GM23338 (cell line): Measurements from ENCODE around the gene RHOF. TPM values are rescaled to one million over a fixed set of nuclear protein-coding genes. Genes with fewer than 3 reads are reported as not detected.

Source experiments
- ATAC-seq: fragments of 200-7000 bp; cut with Tn5 transposase; 3 replicates; pipeline ENCODE4 v1.9.1; 2020
- DNase-seq: peaks from one replicate; pipeline ENCODE4 v3.0.0-alpha.2; 2015; ENCODE audit warnings: low spot score
- H2AFZ ChIP-seq: fragments of 200-600 bp; sonication (generic); 2 replicates; pipeline ENCODE4 v1.8.0; 2016; ENCODE audit warnings: antibody characterized with exemption, mild to moderate bottlenecking, moderate library complexity
- H3F3A ChIP-seq: fragments of 200-600 bp; sonication (generic); replicated peaks from 2 replicates; pipeline ENCODE4 v1.8.0; 2017; ENCODE audit warnings: antibody characterized with exemption, mixed run types, low read depth
- H3K27ac ChIP-seq: fragments of 200-600 bp; sonication (generic); 2 replicates; pipeline ENCODE4 v1.6.1; 2016; ENCODE audit warnings: low read depth
- H3K27me3 ChIP-seq: fragments of 200-600 bp; sonication (generic); 2 replicates; pipeline ENCODE4 v1.8.0; 2016; ENCODE audit warnings: mild to moderate bottlenecking, mixed run types, moderate library complexity; ENCODE audit not compliant: insufficient read depth
- H3K36me3 ChIP-seq: fragments of 200-600 bp; sonication (generic); 2 replicates; pipeline ENCODE4 v1.8.0; 2016; ENCODE audit warnings: mild to moderate bottlenecking; ENCODE audit not compliant: insufficient read depth
- H3K4me1 ChIP-seq: fragments of 200-600 bp; sonication (generic); 2 replicates; pipeline ENCODE4 v1.8.0; 2016; ENCODE audit warnings: mild to moderate bottlenecking, moderate library complexity; ENCODE audit not compliant: insufficient read depth
- H3K4me2 ChIP-seq: fragments of 200-600 bp; sonication (generic); 2 replicates; pipeline ENCODE4 v1.7.1; 2017; ENCODE audit warnings: mixed run types
- H3K4me3 ChIP-seq: fragments of 200-600 bp; sonication (generic); 2 replicates; pipeline ENCODE4 v1.6.1; 2016; ENCODE audit warnings: mixed run types
- H3K79me2 ChIP-seq: fragments of 200-600 bp; sonication (generic); replicated peaks from 2 replicates; pipeline ENCODE4 v1.8.0; 2017; ENCODE audit warnings: mild to moderate bottlenecking; ENCODE audit not compliant: insufficient read depth
- H3K9me2 ChIP-seq: fragments of 200-600 bp; sonication (generic); 2 replicates; pipeline ENCODE4 v1.8.0; 2017; ENCODE audit not compliant: insufficient read depth
- H4K20me1 ChIP-seq: fragments of 200-600 bp; sonication (generic); replicated peaks from 2 replicates; pipeline ENCODE4 v1.8.0; 2017; ENCODE audit warnings: mild to moderate bottlenecking; ENCODE audit not compliant: insufficient read depth
- H3K27ac Mint-ChIP-seq: 2 replicates; pipeline ENCODE4 v1.8.0; 2020; ENCODE audit warnings: inconsistent platforms, mild to moderate bottlenecking, moderate library complexity, mixed read lengths
- H3K27me3 Mint-ChIP-seq: 3 replicates; pipeline ENCODE4 v1.8.0; 2022; ENCODE audit warnings: low read depth, mild to moderate bottlenecking, moderate library complexity, mixed read lengths, inconsistent platforms; ENCODE audit not compliant: insufficient read depth, poor library complexity
- H3K36me3 Mint-ChIP-seq: 3 replicates; pipeline ENCODE4 v1.8.0; 2021; ENCODE audit warnings: low read depth, mild to moderate bottlenecking, inconsistent platforms, moderate library complexity, mixed read lengths
- H3K4me1 Mint-ChIP-seq: 3 replicates; pipeline ENCODE4 v1.8.0; 2020; ENCODE audit warnings: mild to moderate bottlenecking, inconsistent platforms, mixed read lengths
- H3K4me3 Mint-ChIP-seq: 3 replicates; pipeline ENCODE4 v1.8.0; 2021; ENCODE audit warnings: moderate library complexity, mild to moderate bottlenecking, inconsistent platforms, mixed read lengths
- H3K9me3 Mint-ChIP-seq: 3 replicates; pipeline ENCODE4 v1.8.0; 2020; ENCODE audit warnings: moderate library complexity, mild to moderate bottlenecking, inconsistent platforms, mixed read lengths
- EZH2 ChIP-seq: fragments of 200-600 bp; sonication (generic); IDR thresholded peaks from one replicate; pipeline ENCODE4 v1.8.0; 2017; ENCODE audit warnings: antibody characterized with exemption, mild to moderate bottlenecking, low read depth; ENCODE audit not compliant: unreplicated experiment
- POLR2AphosphoS5 ChIP-seq: IDR thresholded peaks from 2 replicates; pipeline ENCODE4 v1.6.1; 2016; ENCODE audit warnings: antibody characterized with exemption, low read depth
- polyA plus RNA-seq: library from polyadenylated mRNA; unstranded; fragments of >200 nt; fragmentation: Nextera tagmentation; extraction: Ambion mirVana; gene quantifications from 2 replicates; pipeline ENCODE4 v1.2.1, GENCODE V29; 2016
- total RNA-seq: library from RNA; depleted of rRNA; stranded (reverse); fragments of >200 nt; shearing (Covaris generic); gene quantifications from 2 replicates; pipeline ENCODE4 v1.2.3, GENCODE V29; 2014
- TF ChIP-seq, protein P1 (sequence below): IDR thresholded peaks from 2 replicates; pipeline ENCODE4 v1.6.1; 2016; ENCODE audit warnings: antibody characterized with exemption
- TF ChIP-seq, protein P2 (sequence below), 2 experiments: fragments of 200-600 bp in 1 of 2; sonication (generic) in 1 of 2; conservative IDR thresholded peaks; 2 replicates each; pipeline versions ENCODE4 v1.5.1 to v1.6.1; 2016 to 2017; ENCODE audit warnings: antibody characterized with exemption in 2 of 2, low read depth in 2 of 2, mild to moderate bottlenecking in 2 of 2, moderate library complexity in 1 of 2
- TF ChIP-seq, protein P3 (sequence below): fragments of 250-450 bp; sonication (Bioruptor Pico); IDR thresholded peaks from 2 replicates; pipeline ENCODE4 v1.5.0; 2020; ENCODE audit warnings: mild to moderate bottlenecking, moderate library complexity
- TF ChIP-seq, protein P4 (sequence below): IDR thresholded peaks from one replicate; pipeline ENCODE4 v1.6.1; 2018; ENCODE audit warnings: antibody characterized with exemption; ENCODE audit not compliant: unreplicated experiment

Gene RHOF
- total and polyA plus RNA-seq, 2 experiments from 2014 or later, result 10.5 to 53.4 TPM

DNA sequence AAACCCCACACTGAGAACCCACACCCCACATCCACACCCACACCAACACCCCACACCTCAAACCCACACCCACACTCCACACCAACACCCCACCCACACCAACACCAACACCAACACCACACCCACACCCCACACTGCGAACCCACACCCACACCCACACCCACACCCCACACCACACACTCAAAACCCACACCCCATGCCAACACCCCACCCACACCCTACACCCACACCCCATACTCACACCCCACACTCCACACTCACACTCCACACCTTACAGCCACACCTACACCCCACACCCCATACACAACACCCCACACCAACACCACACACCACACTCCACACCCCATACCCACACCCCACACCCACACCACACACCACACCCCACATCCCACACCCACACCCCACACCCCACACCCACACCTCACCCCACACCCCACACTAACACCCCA is 43.0 kb downstream of the RHOF start:
- ATAC-seq (no peak), DNase-seq (no peak)
- H3K4me3 ChIP-seq, result no peak overlapping the region
- Mint-ChIP-seq H3K4me1 (no peaks in the 10 kb centered on the region), H3K27ac (no peak overlapping the region), H3K4me3 (no peak overlapping the region), H3K36me3 (peaks cover 16% of the 10 kb centered on the region), H3K27me3 (no peaks in the 10 kb centered on the region), H3K9me3 (no peaks in the 10 kb centered on the region)
- no peak overlapping the region for H2AFZ ChIP-seq
- TF ChIP-seq, protein P1, sequence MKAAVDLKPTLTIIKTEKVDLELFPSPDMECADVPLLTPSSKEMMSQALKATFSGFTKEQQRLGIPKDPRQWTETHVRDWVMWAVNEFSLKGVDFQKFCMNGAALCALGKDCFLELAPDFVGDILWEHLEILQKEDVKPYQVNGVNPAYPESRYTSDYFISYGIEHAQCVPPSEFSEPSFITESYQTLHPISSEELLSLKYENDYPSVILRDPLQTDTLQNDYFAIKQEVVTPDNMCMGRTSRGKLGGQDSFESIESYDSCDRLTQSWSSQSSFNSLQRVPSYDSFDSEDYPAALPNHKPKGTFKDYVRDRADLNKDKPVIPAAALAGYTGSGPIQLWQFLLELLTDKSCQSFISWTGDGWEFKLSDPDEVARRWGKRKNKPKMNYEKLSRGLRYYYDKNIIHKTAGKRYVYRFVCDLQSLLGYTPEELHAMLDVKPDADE, result no peak
- TF ChIP-seq, protein P2, sequence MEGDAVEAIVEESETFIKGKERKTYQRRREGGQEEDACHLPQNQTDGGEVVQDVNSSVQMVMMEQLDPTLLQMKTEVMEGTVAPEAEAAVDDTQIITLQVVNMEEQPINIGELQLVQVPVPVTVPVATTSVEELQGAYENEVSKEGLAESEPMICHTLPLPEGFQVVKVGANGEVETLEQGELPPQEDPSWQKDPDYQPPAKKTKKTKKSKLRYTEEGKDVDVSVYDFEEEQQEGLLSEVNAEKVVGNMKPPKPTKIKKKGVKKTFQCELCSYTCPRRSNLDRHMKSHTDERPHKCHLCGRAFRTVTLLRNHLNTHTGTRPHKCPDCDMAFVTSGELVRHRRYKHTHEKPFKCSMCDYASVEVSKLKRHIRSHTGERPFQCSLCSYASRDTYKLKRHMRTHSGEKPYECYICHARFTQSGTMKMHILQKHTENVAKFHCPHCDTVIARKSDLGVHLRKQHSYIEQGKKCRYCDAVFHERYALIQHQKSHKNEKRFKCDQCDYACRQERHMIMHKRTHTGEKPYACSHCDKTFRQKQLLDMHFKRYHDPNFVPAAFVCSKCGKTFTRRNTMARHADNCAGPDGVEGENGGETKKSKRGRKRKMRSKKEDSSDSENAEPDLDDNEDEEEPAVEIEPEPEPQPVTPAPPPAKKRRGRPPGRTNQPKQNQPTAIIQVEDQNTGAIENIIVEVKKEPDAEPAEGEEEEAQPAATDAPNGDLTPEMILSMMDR (conservative IDR thresholded peaks at IDR 0.05; ENCODE audit: low read depth in 2 of 2), result no peak
- H3K27ac ChIP-seq, result no peak overlapping the region
- H3K4me1 ChIP-seq, result no peaks in the 10 kb centered on the region
- no peaks in the 10 kb centered on the region for H4K20me1 ChIP-seq
- no peaks in the 10 kb centered on the region; the same call in 1 of the 2 replicates for H3K9me2 ChIP-seq
- no peaks in the 10 kb centered on the region for H3K27me3 ChIP-seq
- peaks cover 13% of the 10 kb centered on the region; the same call in 1 of the 2 replicates for H3F3A ChIP-seq
- H3K36me3 ChIP-seq, result no peaks in the 10 kb centered on the region; the same call in 1 of the 2 replicates
- H3K79me2 ChIP-seq, result peaks cover 8% of the 10 kb centered on the region; the same call in 1 of the 2 replicates
- no peak overlapping the region for H3K4me2 ChIP-seq

DNA sequence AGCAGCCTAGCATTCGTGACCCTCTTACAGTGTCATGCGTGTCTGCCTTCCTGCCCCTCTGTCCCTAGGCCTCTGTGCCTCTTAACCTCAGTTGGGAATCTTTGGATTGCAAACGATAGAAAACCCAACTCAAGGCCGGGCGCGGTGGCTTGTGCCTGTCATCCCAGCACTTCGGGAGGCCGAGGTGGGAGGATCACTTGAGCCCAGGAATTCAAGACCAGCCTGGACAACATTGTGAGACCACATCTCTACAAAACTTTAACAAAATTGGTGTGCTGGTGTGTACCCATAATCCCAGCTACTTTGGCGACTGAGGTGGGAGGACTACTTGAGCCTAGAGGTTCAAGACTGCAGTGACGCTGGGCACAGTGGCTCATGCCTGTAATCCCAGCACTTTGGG is 44.2 kb downstream of the RHOF start:
- Histone ChIP-seq H4K20me1 (no peaks in the 10 kb centered on the region), H2AFZ (no peak overlapping the region), H3K4me2 (no peak overlapping the region), H3K4me1 (no peaks in the 10 kb centered on the region), H3K4me3 (no peak overlapping the region), H3F3A (peaks cover 13% of the 10 kb centered on the region; the same call in 1 of the 2 replicates), H3K9me2 (no peaks in the 10 kb centered on the region; the same call in 1 of the 2 replicates), H3K27ac (peak overlapping the region; percentile 76; the same call in 1 of the 2 replicates), H3K79me2 (peaks cover 8% of the 10 kb centered on the region; the same call in 1 of the 2 replicates), H3K27me3 (no peaks in the 10 kb centered on the region), H3K36me3 (no peaks in the 10 kb centered on the region; the same call in 1 of the 2 replicates)
- H3K4me3 Mint-ChIP-seq, result no peak overlapping the region
- no peak for ATAC-seq
- no peaks in the 10 kb centered on the region for H3K4me1 Mint-ChIP-seq
- peak overlapping the region; percentile 53 for H3K27ac Mint-ChIP-seq
- no peak for DNase-seq
- H3K9me3 Mint-ChIP-seq, result no peaks in the 10 kb centered on the region
- peaks cover 18% of the 10 kb centered on the region for H3K36me3 Mint-ChIP-seq
- H3K27me3 Mint-ChIP-seq, result no peaks in the 10 kb centered on the region
- TF ChIP-seq, protein P3, sequence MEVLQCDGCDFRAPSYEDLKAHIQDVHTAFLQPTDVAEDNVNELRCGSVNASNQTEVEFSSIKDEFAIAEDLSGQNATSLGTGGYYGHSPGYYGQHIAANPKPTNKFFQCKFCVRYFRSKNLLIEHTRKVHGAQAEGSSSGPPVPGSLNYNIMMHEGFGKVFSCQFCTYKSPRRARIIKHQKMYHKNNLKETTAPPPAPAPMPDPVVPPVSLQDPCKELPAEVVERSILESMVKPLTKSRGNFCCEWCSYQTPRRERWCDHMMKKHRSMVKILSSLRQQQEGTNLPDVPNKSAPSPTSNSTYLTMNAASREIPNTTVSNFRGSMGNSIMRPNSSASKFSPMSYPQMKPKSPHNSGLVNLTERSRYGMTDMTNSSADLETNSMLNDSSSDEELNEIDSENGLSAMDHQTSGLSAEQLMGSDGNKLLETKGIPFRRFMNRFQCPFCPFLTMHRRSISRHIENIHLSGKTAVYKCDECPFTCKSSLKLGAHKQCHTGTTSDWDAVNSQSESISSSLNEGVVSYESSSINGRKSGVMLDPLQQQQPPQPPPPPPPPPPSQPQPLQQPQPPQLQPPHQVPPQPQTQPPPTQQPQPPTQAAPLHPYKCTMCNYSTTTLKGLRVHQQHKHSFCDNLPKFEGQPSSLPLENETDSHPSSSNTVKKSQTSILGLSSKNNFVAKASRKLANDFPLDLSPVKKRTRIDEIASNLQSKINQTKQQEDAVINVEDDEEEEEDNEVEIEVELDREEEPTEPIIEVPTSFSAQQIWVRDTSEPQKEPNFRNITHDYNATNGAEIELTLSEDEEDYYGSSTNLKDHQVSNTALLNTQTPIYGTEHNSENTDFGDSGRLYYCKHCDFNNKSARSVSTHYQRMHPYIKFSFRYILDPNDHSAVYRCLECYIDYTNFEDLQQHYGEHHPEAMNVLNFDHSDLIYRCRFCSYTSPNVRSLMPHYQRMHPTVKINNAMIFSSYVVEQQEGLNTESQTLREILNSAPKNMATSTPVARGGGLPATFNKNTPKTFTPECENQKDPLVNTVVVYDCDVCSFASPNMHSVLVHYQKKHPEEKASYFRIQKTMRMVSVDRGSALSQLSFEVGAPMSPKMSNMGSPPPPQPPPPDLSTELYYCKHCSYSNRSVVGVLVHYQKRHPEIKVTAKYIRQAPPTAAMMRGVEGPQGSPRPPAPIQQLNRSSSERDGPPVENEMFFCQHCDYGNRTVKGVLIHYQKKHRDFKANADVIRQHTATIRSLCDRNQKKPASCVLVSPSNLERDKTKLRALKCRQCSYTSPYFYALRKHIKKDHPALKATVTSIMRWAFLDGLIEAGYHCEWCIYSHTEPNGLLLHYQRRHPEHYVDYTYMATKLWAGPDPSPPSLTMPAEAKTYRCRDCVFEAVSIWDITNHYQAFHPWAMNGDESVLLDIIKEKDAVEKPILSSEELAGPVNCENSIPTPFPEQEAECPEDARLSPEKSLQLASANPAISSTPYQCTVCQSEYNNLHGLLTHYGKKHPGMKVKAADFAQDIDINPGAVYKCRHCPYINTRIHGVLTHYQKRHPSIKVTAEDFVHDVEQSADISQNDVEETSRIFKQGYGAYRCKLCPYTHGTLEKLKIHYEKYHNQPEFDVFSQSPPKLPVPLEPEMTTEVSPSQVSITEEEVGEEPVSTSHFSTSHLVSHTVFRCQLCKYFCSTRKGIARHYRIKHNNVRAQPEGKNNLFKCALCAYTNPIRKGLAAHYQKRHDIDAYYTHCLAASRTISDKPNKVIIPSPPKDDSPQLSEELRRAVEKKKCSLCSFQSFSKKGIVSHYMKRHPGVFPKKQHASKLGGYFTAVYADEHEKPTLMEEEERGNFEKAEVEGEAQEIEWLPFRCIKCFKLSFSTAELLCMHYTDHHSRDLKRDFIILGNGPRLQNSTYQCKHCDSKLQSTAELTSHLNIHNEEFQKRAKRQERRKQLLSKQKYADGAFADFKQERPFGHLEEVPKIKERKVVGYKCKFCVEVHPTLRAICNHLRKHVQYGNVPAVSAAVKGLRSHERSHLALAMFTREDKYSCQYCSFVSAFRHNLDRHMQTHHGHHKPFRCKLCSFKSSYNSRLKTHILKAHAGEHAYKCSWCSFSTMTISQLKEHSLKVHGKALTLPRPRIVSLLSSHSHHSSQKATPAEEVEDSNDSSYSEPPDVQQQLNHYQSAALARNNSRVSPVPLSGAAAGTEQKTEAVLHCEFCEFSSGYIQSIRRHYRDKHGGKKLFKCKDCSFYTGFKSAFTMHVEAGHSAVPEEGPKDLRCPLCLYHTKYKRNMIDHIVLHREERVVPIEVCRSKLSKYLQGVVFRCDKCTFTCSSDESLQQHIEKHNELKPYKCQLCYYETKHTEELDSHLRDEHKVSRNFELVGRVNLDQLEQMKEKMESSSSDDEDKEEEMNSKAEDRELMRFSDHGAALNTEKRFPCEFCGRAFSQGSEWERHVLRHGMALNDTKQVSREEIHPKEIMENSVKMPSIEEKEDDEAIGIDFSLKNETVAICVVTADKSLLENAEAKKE (CRISPR knock-in tag), result no peak
- TF ChIP-seq POLR2AphosphoS5 (no peak), EZH2 (no peak)
- TF ChIP-seq, protein P1, result no peak
- TF ChIP-seq, protein P4, sequence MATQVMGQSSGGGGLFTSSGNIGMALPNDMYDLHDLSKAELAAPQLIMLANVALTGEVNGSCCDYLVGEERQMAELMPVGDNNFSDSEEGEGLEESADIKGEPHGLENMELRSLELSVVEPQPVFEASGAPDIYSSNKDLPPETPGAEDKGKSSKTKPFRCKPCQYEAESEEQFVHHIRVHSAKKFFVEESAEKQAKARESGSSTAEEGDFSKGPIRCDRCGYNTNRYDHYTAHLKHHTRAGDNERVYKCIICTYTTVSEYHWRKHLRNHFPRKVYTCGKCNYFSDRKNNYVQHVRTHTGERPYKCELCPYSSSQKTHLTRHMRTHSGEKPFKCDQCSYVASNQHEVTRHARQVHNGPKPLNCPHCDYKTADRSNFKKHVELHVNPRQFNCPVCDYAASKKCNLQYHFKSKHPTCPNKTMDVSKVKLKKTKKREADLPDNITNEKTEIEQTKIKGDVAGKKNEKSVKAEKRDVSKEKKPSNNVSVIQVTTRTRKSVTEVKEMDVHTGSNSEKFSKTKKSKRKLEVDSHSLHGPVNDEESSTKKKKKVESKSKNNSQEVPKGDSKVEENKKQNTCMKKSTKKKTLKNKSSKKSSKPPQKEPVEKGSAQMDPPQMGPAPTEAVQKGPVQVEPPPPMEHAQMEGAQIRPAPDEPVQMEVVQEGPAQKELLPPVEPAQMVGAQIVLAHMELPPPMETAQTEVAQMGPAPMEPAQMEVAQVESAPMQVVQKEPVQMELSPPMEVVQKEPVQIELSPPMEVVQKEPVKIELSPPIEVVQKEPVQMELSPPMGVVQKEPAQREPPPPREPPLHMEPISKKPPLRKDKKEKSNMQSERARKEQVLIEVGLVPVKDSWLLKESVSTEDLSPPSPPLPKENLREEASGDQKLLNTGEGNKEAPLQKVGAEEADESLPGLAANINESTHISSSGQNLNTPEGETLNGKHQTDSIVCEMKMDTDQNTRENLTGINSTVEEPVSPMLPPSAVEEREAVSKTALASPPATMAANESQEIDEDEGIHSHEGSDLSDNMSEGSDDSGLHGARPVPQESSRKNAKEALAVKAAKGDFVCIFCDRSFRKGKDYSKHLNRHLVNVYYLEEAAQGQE, result no peak
